H9 (cell line): ENCODE measurements around the gene ASS1. TPM values are rescaled to one million over a fixed set of nuclear protein-coding genes. Genes with fewer than 3 reads are reported as not detected.
A peak's percentile ranks its signal among the peaks of the same experiment; 100 is the strongest.

Experiments
- DNase-seq: peaks from one replicate; pipeline ENCODE4 v3.0.0-alpha.2; 2017
- H2AFZ ChIP-seq: one replicate; pipeline ENCODE4 v1.6.1; 2013; ENCODE audit warnings: mild to moderate bottlenecking, low read length, control low read depth, moderate library complexity
- H2AK5ac ChIP-seq: 2 replicates; pipeline ENCODE4 v1.6.1; 2013; ENCODE audit warnings: low read length, control low read depth, mixed read lengths; ENCODE audit not compliant: insufficient read length
- H2BK120ac ChIP-seq: one replicate; pipeline ENCODE4 v1.6.1; 2013; ENCODE audit warnings: low read depth, mild to moderate bottlenecking, low read length, control low read depth, inconsistent platforms; ENCODE audit not compliant: poor library complexity, severe bottlenecking
- H2BK12ac ChIP-seq: 2 replicates; pipeline ENCODE4 v1.6.1; 2013; ENCODE audit warnings: low read length, control low read depth, mixed read lengths, low read depth; ENCODE audit not compliant: insufficient read length
- H2BK15ac ChIP-seq: 2 replicates; pipeline ENCODE4 v1.6.1; 2013; ENCODE audit warnings: low read depth, low read length, control low read depth
- H2BK20ac ChIP-seq: one replicate; pipeline ENCODE4 v1.6.1; 2013; ENCODE audit warnings: low read depth, mild to moderate bottlenecking, low read length, control low read depth, inconsistent platforms; ENCODE audit not compliant: poor library complexity, severe bottlenecking
- H2BK5ac ChIP-seq: 2 replicates; pipeline ENCODE4 v1.6.1; 2013; ENCODE audit warnings: low read length, control low read depth, mixed read lengths; ENCODE audit not compliant: insufficient read length
- H3K14ac ChIP-seq: 2 replicates; pipeline ENCODE4 v1.6.1; 2013; ENCODE audit warnings: low read length, control low read depth; ENCODE audit not compliant: insufficient read depth
- H3K18ac ChIP-seq: 2 replicates; pipeline ENCODE4 v1.6.1; 2013; ENCODE audit warnings: low read depth, mild to moderate bottlenecking, mixed read lengths, low read length, control low read depth; ENCODE audit not compliant: insufficient read length
- H3K23ac ChIP-seq: 2 replicates; pipeline ENCODE4 v1.6.1; 2013; ENCODE audit warnings: low read length, control low read depth, mixed read lengths, low read depth; ENCODE audit not compliant: insufficient read length
- H3K23me2 ChIP-seq: 2 replicates; pipeline ENCODE4 v1.6.1; 2013; ENCODE audit warnings: low read depth, mild to moderate bottlenecking, mixed read lengths, low read length, control low read depth; ENCODE audit not compliant: insufficient read length, poor library complexity, severe bottlenecking
- H3K27ac ChIP-seq: 2 replicates; pipeline ENCODE4 v1.5.1; 2013; ENCODE audit warnings: low read length, control low read depth, mixed read lengths, low read depth; ENCODE audit not compliant: insufficient read length
- H3K27me3 ChIP-seq: 2 replicates; pipeline ENCODE4 v1.6.1; 2013; ENCODE audit warnings: low read length, control low read depth, inconsistent platforms; ENCODE audit not compliant: insufficient read depth
- H3K4ac ChIP-seq: 2 replicates; pipeline ENCODE4 v1.6.1; 2013; ENCODE audit warnings: low read depth, mild to moderate bottlenecking, control low read depth, inconsistent platforms, low read length, moderate library complexity
- H3K4me1 ChIP-seq: 2 replicates; pipeline ENCODE4 v1.6.1; 2013; ENCODE audit warnings: low read length, control low read depth, inconsistent platforms; ENCODE audit not compliant: insufficient read depth
- H3K4me2 ChIP-seq: 2 replicates; pipeline ENCODE4 v1.6.1; 2013; ENCODE audit warnings: low read length, control low read depth, mixed read lengths; ENCODE audit not compliant: insufficient read length, insufficient read depth
- H3K56ac ChIP-seq: 2 replicates; pipeline ENCODE4 v1.6.1; 2013; ENCODE audit warnings: low read depth, mild to moderate bottlenecking, mixed read lengths, low read length, control low read depth; ENCODE audit not compliant: insufficient read length
- H3K79me1 ChIP-seq: 2 replicates; pipeline ENCODE4 v1.6.1; 2013; ENCODE audit warnings: low read depth, mild to moderate bottlenecking, moderate library complexity, low read length, control low read depth, inconsistent platforms; ENCODE audit not compliant: insufficient read depth, poor library complexity, severe bottlenecking
- H3K79me2 ChIP-seq: 2 replicates; pipeline ENCODE4 v1.6.1; 2013; ENCODE audit warnings: low read length, control low read depth, inconsistent platforms; ENCODE audit not compliant: insufficient read depth
- H3K9ac ChIP-seq: 2 replicates; pipeline ENCODE4 v1.6.1; 2013; ENCODE audit warnings: low read length, control low read depth, mixed read lengths; ENCODE audit not compliant: insufficient read length; ENCODE audit errors: extremely low read depth
- H3K9me3 ChIP-seq: one replicate; pipeline ENCODE4 v1.6.1; 2013; ENCODE audit warnings: low read depth, low read length, inconsistent platforms; ENCODE audit not compliant: control insufficient read depth
- H3T11ph ChIP-seq: one replicate; pipeline ENCODE4 v1.6.1; 2013; ENCODE audit warnings: mild to moderate bottlenecking, low read length, control low read depth, inconsistent platforms
- H4K20me1 ChIP-seq: one replicate; pipeline ENCODE4 v1.6.1; 2013; ENCODE audit not compliant: control insufficient read depth, insufficient read length, insufficient read depth
- H4K5ac ChIP-seq: 2 replicates; pipeline ENCODE4 v1.6.1; 2013; ENCODE audit warnings: low read depth, mild to moderate bottlenecking, mixed read lengths, low read length, control low read depth; ENCODE audit not compliant: insufficient read length
- H4K8ac ChIP-seq: replicated peaks from 2 replicates; pipeline ENCODE4 v1.6.1; 2013; ENCODE audit warnings: low read length, control low read depth, mixed read lengths, low read depth; ENCODE audit not compliant: insufficient read length
- H4K91ac ChIP-seq: 2 replicates; pipeline ENCODE4 v1.6.1; 2013; ENCODE audit warnings: low read depth, mild to moderate bottlenecking, moderate library complexity, mixed read lengths, low read length, control low read depth; ENCODE audit not compliant: insufficient read length
- H3K27ac Mint-ChIP-seq, 3 experiments: 2 replicates in 2 of 3; 3 replicates in 1 of 3; pipeline ENCODE4 v1.8.0; 2020 to 2021; ENCODE audit warnings: mixed read lengths in 3 of 3, mild to moderate bottlenecking in 1 of 3, moderate library complexity in 1 of 3
- H3K27me3 Mint-ChIP-seq: 2 replicates; pipeline ENCODE4 v1.8.0; 2021; ENCODE audit warnings: low read depth, mild to moderate bottlenecking, moderate library complexity, mixed read lengths
- H3K36me3 Mint-ChIP-seq, 3 experiments: 2 replicates in 2 of 3; 3 replicates in 1 of 3; pipeline ENCODE4 v1.8.0; 2020 to 2021; ENCODE audit warnings: low read depth in 3 of 3, mixed read lengths in 3 of 3; ENCODE audit not compliant: insufficient read depth in 1 of 3
- H3K4me1 Mint-ChIP-seq, 2 experiments: 2 replicates each; pipeline ENCODE4 v1.8.0; 2020; ENCODE audit warnings: mixed read lengths in 2 of 2
- H3K4me3 Mint-ChIP-seq, 2 experiments: 2 replicates in 1 of 2; 3 replicates in 1 of 2; pipeline ENCODE4 v1.8.0; 2020 to 2021; ENCODE audit warnings: mild to moderate bottlenecking in 2 of 2, mixed read lengths in 2 of 2, moderate library complexity in 1 of 2
- H3K9me3 Mint-ChIP-seq, 2 experiments: 2 replicates in 1 of 2; 3 replicates in 1 of 2; pipeline ENCODE4 v1.8.0; 2020; ENCODE audit warnings: mild to moderate bottlenecking in 2 of 2, mixed read lengths in 2 of 2, moderate library complexity in 1 of 2
- CTCF ChIP-seq: fragments of 200-600 bp; sonication (generic); conservative IDR thresholded peaks from 3 replicates; pipeline ENCODE4 v1.8.0; 2021; ENCODE audit warnings: antibody characterized with exemption, mild to moderate bottlenecking
- WGBS: extraction: QIAGEN DNeasy Blood & Tissue Kit; methylation state at CpG from one replicate; pipeline ENCODE4 v1.1.7; 2013; ENCODE audit warnings: missing lambda C conversion rate, low lambda C conversion rate, mixed read lengths; ENCODE audit not compliant: insufficient read length; ENCODE audit errors: extremely low coverage; 5-methylcytosine and 5-hydroxymethylcytosine counted together
- total RNA-seq: library from RNA; stranded (reverse); gene quantifications from 2 replicates; pipeline ENCODE4 v1.2.1, GENCODE V29; 2021

ASS1 gene
- total RNA-seq, 1 experiment from 2014 or later, result 118 TPM

- Histone ChIP-seq H2BK20ac (no peak overlapping the region), H4K91ac (no peak overlapping the region), H2BK12ac (no peak overlapping the region), H2BK15ac (no peak overlapping the region), H3K79me1 (no peaks in the 10 kb centered on the region), H3K18ac (no peak overlapping the region), H3K23me2 (peaks cover 19% of the 10 kb centered on the region), H2BK120ac (no peak overlapping the region), H3K9ac (no peak overlapping the region), H3K14ac (peak overlapping the region; percentile 27; the same call in 1 of the 2 replicates), H4K8ac (no peak overlapping the region), H3K79me2 (no peaks in the 10 kb centered on the region), H3K56ac (no peak overlapping the region), H2BK5ac (no peak overlapping the region), H3K4ac (no peak overlapping the region), H3K4me2 (peak overlapping the region; percentile 71), H2AK5ac (no peak overlapping the region), H3K4me1 (peaks cover 13% of the 10 kb centered on the region; the same call in 1 of the 2 replicates), H3K23ac (no peak overlapping the region), H3K9me3 (no peaks in the 10 kb centered on the region), H3T11ph (no peak overlapping the region), H4K5ac (no peak overlapping the region), H4K20me1 (no peaks in the 10 kb centered on the region), H3K27ac (no peak overlapping the region), H2AFZ (no peak overlapping the region), H3K27me3 (no peaks in the 10 kb centered on the region; the same call in 1 of the 2 replicates)
- no CpG with 5 or more reads among the region's 30 CpGs for WGBS
- Mint-ChIP-seq H3K4me3 (peak overlapping the region; percentile 70 to 84), H3K4me1 (peaks cover 41 to 48% of the 10 kb centered on the region in 2 experiments), H3K27me3 (peaks cover 26% of the 10 kb centered on the region), H3K36me3 (peaks cover 4 to 20% (median 6%) of the 10 kb centered on the region in 3 experiments), H3K9me3 (peaks cover 13 to 15% of the 10 kb centered on the region in 2 experiments), H3K27ac (peak overlapping the region; percentile 90 to 96 (median 92); a peak in 4 of 7 replicates)
- no peak for TF ChIP-seq CTCF
- no peak for DNase-seq
Measured at GRCh38 chr9:130445268-130445983, 665 bp downstream of the ASS1 start.
